Tibial nerve (tissue), 4 donors: Measurements from ENCODE around the gene HTR2C. TPM values are rescaled to one million over a fixed set of nuclear protein-coding genes. Genes with fewer than 3 reads are reported as not detected.

Experiments used
- DNase-seq, 2 donors: peaks; one replicate each; pipeline ENCODE4 v3.0.0-alpha.2; 2019; ENCODE audit warnings: low spot score in 2 of 2
- H3K27ac ChIP-seq, 4 donors: fragments of 200-600 bp; sonication (generic) in 3 of 4; one replicate each; pipeline ENCODE4 v1.5.1; 2017 to 2019; ENCODE audit warnings: mild to moderate bottlenecking in 1 of 4
- H3K27me3 ChIP-seq, 2 donors: fragments of 200-600 bp; sonication (generic) in 1 of 2; one replicate each; pipeline versions ENCODE4 v1.5.1 to v1.6.0; 2017 to 2019
- H3K36me3 ChIP-seq, 3 donors: fragments of 200-600 bp; sonication (generic); one replicate each; pipeline ENCODE4 v1.5.1; 2018 to 2019
- H3K4me1 ChIP-seq, 4 donors: fragments of 200-600 bp; sonication (generic) in 3 of 4; one replicate each; pipeline ENCODE4 v1.5.1; 2017 to 2019
- H3K4me3 ChIP-seq, 4 donors: fragments of 200-600 bp; sonication (generic) in 3 of 4; one replicate each; pipeline ENCODE4 v1.5.1; 2017 to 2019; ENCODE audit warnings: mild to moderate bottlenecking in 1 of 4, moderate library complexity in 1 of 4
- H3K9me3 ChIP-seq, 4 donors: fragments of 200-600 bp; sonication (generic) in 3 of 4; one replicate each; pipeline ENCODE4 v1.5.1; 2017 to 2019
- EP300 ChIP-seq, 2 donors: sonication (generic); formaldehyde crosslinking; IDR thresholded peaks; one replicate each; pipeline ENCODE4 v1.6.1; 2017; ENCODE audit warnings: antibody characterized with exemption in 2 of 2, mild to moderate bottlenecking in 1 of 2
- POLR2A ChIP-seq, 2 donors: fragments of 450-650 bp; IDR thresholded peaks; one replicate each; pipeline ENCODE4 v1.6.1; 2017; ENCODE audit warnings: antibody characterized with exemption in 2 of 2, mild to moderate bottlenecking in 2 of 2, moderate library complexity in 2 of 2
- WGBS, 2 donors: methylation state at CpG; one replicate each; pipeline ENCODE4 v1.1.5; 2018; 5-methylcytosine and 5-hydroxymethylcytosine counted together
- total RNA-seq, 4 donors: library from RNA; depleted of rRNA; stranded (reverse); fragments of >200 nt; gene quantifications; one replicate each; pipeline ENCODE4 v1.1.0, GENCODE V29; 2016
- TF ChIP-seq, protein P1 (sequence below), 5 experiments: fragments of 200-600 bp in 3 of 5; fragments of 450-650 bp in 2 of 5; sonication (generic) in 3 of 5; IDR thresholded peaks; one replicate each; pipeline ENCODE4 v1.5.1; 2016 to 2019; ENCODE audit warnings: antibody characterized with exemption in 5 of 5, mild to moderate bottlenecking in 3 of 5, moderate library complexity in 2 of 5

The HTR2C gene
- total RNA-seq, 4 donors from 2014 or later: 0.66 TPM; not detected in 3

DNA sequence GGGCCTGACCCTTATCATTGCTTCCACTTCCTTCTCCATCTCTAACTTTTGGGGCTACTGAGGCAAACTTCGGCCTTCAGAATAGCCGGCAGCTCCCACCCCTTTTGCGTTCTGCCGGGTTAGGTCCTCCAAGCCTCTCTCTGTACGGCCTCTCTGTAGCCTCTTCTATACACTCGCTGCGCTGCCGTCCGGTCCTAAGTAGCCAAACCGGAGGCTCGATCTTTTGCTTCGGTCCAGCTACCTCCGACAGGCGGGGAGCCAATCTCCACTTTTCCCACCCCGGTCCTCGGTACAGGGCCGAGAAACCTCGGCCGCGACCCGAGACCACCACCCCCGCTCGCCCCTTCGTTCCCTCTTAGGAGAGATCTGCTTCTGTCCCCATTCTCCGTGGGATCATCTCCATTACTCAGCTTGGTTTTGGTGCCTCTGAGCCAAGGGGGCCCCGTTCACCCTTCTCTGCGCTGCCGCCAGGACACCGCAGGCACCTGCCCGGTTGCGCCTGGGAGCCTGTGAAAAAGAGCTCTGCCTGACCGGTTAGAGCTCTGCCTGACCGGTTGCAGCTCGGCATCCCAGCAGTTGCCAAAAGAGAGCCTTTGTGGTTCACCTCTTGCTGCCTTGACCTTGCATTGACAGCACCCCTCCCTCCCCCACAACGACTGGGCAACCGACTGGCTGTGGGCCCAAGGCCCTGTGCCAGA lies 1.0 kb upstream of the HTR2C start:
- no peaks in the 10 kb centered on the region for H3K36me3 ChIP-seq
- TF ChIP-seq, protein P1, sequence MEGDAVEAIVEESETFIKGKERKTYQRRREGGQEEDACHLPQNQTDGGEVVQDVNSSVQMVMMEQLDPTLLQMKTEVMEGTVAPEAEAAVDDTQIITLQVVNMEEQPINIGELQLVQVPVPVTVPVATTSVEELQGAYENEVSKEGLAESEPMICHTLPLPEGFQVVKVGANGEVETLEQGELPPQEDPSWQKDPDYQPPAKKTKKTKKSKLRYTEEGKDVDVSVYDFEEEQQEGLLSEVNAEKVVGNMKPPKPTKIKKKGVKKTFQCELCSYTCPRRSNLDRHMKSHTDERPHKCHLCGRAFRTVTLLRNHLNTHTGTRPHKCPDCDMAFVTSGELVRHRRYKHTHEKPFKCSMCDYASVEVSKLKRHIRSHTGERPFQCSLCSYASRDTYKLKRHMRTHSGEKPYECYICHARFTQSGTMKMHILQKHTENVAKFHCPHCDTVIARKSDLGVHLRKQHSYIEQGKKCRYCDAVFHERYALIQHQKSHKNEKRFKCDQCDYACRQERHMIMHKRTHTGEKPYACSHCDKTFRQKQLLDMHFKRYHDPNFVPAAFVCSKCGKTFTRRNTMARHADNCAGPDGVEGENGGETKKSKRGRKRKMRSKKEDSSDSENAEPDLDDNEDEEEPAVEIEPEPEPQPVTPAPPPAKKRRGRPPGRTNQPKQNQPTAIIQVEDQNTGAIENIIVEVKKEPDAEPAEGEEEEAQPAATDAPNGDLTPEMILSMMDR (IDR thresholded peaks at IDR 0.05): no peak
- TF ChIP-seq POLR2A (IDR thresholded peaks at IDR 0.05) (no peak), EP300 (IDR thresholded peaks at IDR 0.05) (no peak)
- peaks cover 0 to 88% of the 10 kb centered on the region in 2 donors for H3K27me3 ChIP-seq
- peaks cover 0 to 35% (median 0%) of the 10 kb centered on the region in 4 donors for H3K4me1 ChIP-seq
- H3K4me3 ChIP-seq: no peak overlapping the region
- no peak overlapping the region for H3K27ac ChIP-seq
- DNase-seq: no peak
- 4 to 19% methylated on average over 24 to 36 of the region's 36 CpGs for WGBS, 2 donors
- H3K9me3 ChIP-seq: no peaks in the 10 kb centered on the region

DNA sequence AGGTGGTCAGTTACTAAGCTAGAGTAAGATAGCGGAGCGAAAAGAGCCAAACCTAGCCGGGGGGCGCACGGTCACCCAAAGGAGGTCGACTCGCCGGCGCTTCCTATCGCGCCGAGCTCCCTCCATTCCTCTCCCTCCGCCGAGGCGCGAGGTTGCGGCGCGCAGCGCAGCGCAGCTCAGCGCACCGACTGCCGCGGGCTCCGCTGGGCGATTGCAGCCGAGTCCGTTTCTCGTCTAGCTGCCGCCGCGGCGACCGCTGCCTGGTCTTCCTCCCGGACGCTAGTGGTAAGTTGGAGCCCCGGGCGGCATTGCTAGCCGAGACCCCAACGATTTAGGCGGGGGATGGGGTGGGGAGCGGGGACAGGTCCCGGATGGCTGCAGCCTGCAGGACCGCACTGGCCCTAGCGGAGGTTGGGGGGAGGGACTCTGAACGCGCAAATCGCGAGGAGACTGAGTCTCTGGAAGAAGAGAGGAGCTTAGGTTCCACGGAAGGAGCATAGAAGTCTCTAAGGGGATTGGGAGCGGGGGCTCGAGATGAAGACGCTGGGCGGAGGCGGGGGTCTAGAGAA lies 573 bp downstream of the HTR2C start:
- peaks cover 0 to 35% (median 0%) of the 10 kb centered on the region in 4 donors for H3K4me1 ChIP-seq
- H3K4me3 ChIP-seq: peak overlapping the region in 2 of 4 donors; percentile 12 to 38
- DNase-seq: no peak
- H3K27ac ChIP-seq: no peak overlapping the region
- H3K9me3 ChIP-seq: no peaks in the 10 kb centered on the region
- 4 to 17% methylated on average over 25 to 54 of the region's 56 CpGs for whole genome bisulfite sequencing, 2 donors
- H3K36me3 ChIP-seq: no peaks in the 10 kb centered on the region
- TF ChIP-seq, protein P1 (IDR thresholded peaks at IDR 0.05): no peak
- TF ChIP-seq POLR2A (IDR thresholded peaks at IDR 0.05) (no peak), EP300 (IDR thresholded peaks at IDR 0.05) (no peak)
- H3K27me3 ChIP-seq: peaks cover 0 to 77% of the 10 kb centered on the region in 2 donors

DNA sequence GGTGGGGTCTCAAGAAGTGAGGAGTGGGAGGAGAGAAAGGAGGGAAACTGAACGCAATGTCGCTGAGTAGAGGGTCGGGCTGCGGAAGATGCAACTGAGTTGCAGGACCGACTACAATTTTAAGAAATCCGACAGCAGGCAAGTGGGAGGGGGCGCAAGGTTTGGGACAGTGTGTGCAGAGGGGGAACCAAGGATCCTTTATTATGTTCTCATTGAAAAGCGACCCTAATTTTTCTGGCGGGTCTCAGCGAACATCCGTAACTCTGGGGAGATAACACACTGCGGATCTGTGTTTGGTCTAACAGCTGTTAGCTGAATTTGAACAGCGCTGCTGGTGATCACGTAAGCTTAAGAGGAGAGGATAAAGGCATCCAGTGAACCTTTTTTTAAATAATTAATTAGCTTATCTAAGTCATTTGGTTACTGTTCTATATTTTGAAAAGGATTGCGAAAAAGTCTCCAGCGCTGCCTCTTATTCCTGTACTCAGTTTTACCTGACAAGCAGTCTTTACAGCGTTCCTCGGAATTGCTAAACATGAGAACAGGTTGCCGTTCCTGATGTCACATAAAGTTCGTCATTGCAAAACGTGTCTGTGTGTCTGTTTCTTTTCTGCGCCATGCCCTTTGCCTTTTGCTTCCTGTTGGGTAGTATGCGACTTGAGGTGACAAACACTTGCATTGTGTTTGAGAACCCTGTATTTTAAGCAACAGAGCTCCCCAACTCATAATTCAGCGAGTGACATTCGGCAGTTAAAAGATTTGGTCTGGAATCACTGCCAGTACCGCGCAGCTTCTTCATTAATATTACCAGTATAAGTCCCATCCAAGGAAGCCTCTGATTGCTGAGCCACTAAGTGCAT lies 1.3 kb downstream of the HTR2C start:
- Histone ChIP-seq H3K36me3 (no peaks in the 10 kb centered on the region), H3K4me3 (peak overlapping the region in 2 of 4 donors; percentile 12 to 38), H3K9me3 (no peaks in the 10 kb centered on the region), H3K4me1 (peaks cover 0 to 35% (median 0%) of the 10 kb centered on the region in 4 donors), H3K27ac (no peak overlapping the region), H3K27me3 (peaks cover 0 to 69% of the 10 kb centered on the region in 2 donors)
- TF ChIP-seq, protein P1 (IDR thresholded peaks at IDR 0.05): no peak
- TF ChIP-seq POLR2A (IDR thresholded peaks at IDR 0.05): no peak
- no peak for TF ChIP-seq EP300 (IDR thresholded peaks at IDR 0.05)
- WGBS, 2 donors: 3 to 18% methylated on average over 27 of the region's 27 CpGs
- no peak for DNase-seq

DNA sequence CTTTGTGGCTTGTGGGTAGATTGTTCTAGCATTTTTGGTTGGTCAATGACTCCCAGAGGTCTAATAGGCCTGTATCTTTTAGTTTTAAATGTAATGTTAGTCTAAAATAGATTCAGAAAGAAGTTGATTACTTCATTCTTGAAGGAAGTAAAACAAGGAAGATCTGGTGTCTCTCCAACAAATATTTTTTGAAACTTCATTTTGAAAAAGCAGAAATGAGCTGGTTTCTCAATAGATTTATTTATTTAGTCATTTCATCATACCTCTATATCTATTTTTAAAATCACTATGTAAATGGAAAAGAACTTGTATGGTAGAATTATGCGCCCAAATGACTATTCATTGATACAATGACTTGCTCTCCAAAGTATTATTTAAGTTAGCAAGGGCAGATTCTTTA lies 7.2 kb downstream of the HTR2C start:
- Histone ChIP-seq H3K4me3 (no peak overlapping the region), H3K27ac (no peak overlapping the region), H3K9me3 (no peaks in the 10 kb centered on the region), H3K36me3 (no peaks in the 10 kb centered on the region), H3K4me1 (no peaks in the 10 kb centered on the region), H3K27me3 (peaks cover 0 to 25% of the 10 kb centered on the region in 2 donors)
- TF ChIP-seq, protein P1 (IDR thresholded peaks at IDR 0.05): no peak
- no peak for TF ChIP-seq EP300 (IDR thresholded peaks at IDR 0.05)
- no peak for TF ChIP-seq POLR2A (IDR thresholded peaks at IDR 0.05)
- 82 to 83% methylated on average over 1 of the region's 1 CpG for WGBS, 2 donors
- DNase-seq: no peak
